Epithelial cell of proximal tubule (primary cell): ENCODE results near the gene TNFRSF1B. TPM values are rescaled to one million over a fixed set of nuclear protein-coding genes. Genes with fewer than 3 reads are reported as not detected.

Experiments
- DNase-seq: peaks from one replicate; pipeline ENCODE4 v3.0.0-alpha.2; 2011; ENCODE audit warnings: low read depth
- H3K4me3 ChIP-seq: 2 replicates; pipeline ENCODE4 v1.5.1; 2011; ENCODE audit warnings: low read depth, mild to moderate bottlenecking, low read length
- CTCF ChIP-seq: conservative IDR thresholded peaks from 2 replicates; pipeline ENCODE4 v1.5.1; 2012; ENCODE audit warnings: low read depth, mild to moderate bottlenecking, low read length
- total RNA-seq: library from RNA; depleted of rRNA; stranded (reverse); fragments of >200 nt; gene quantifications from 2 replicates; pipeline ENCODE4 v1.2.3, GENCODE V29; 2015

Gene TNFRSF1B
- total RNA-seq, 1 donor from 2014 or later: 0.06 TPM

- DNase-seq: no peak
- TF ChIP-seq CTCF: no peak
- H3K4me3 ChIP-seq: no peak overlapping the region
Measured at GRCh38 chr1:12136916-12137610, 29.7 kb upstream of the TNFRSF1B start.

- DNase-seq: no peak
- TF ChIP-seq CTCF: no peak
Measured at GRCh38 chr1:12138196-12139168, 28.3 kb upstream of the TNFRSF1B start.

GRCh38 chr1:12140016-12140415 lies 26.8 kb upstream of the TNFRSF1B start:
- DNase-seq: no peak
- no peak overlapping the region for H3K4me3 ChIP-seq
- no peak for TF ChIP-seq CTCF

More at GRCh38 chr1:12138196-12139168, 28.3 kb upstream of the TNFRSF1B start:
- H3K4me3 ChIP-seq: no peak overlapping the region

GRCh38 chr1:12140515-12141162 lies 26.2 kb upstream of the TNFRSF1B start:
- H3K4me3 ChIP-seq: no peak overlapping the region
- DNase-seq: no peak
- no peak for TF ChIP-seq CTCF

- no peak overlapping the region for H3K4me3 ChIP-seq
- no peak for TF ChIP-seq CTCF
- no peak for DNase-seq
Measured at GRCh38 chr1:12141163-12141850, 25.5 kb upstream of the TNFRSF1B start.

- no peak for TF ChIP-seq CTCF
- no peak overlapping the region for H3K4me3 ChIP-seq
- DNase-seq: no peak
Measured at GRCh38 chr1:12142141-12142823, 24.5 kb upstream of the TNFRSF1B start.
